Stomach (tissue), 9 donors: ENCODE data around the gene VAMP8. TPM values are rescaled to one million over a fixed set of nuclear protein-coding genes. Genes with fewer than 3 reads are reported as not detected.

Source experiments
- DNase-seq, 2 donors: peaks; one replicate each; pipeline versions ENCODE4 v3.0.0 to v3.0.0-alpha.2; 2013 to 2019
- H3K27ac ChIP-seq, 5 donors: fragments of 200-600 bp in 4 of 5; sonication (generic) in 4 of 5; one replicate each; pipeline ENCODE4 v1.5.1; 2013 to 2019; ENCODE audit warnings: mild to moderate bottlenecking in 1 of 5, moderate library complexity in 1 of 5
- H3K27me3 ChIP-seq, 3 donors: fragments of 200-600 bp; sonication (generic); one replicate each; pipeline ENCODE4 v1.5.1; 2017 to 2019; ENCODE audit warnings: mixed run types in 1 of 3
- H3K36me3 ChIP-seq, 4 donors: fragments of 200-600 bp; sonication (generic); 1 replicate in 3 of 4; 2 replicates in 1 of 4; pipeline ENCODE4 v1.5.1; 2016 to 2019
- H3K4me1 ChIP-seq, 4 donors: fragments of 200-600 bp; sonication (generic); one replicate each; pipeline ENCODE4 v1.5.1; 2016 to 2019
- H3K4me3 ChIP-seq, 4 donors: fragments of 200-600 bp; sonication (generic) in 3 of 4; one replicate each; pipeline ENCODE4 v1.5.1; 2016 to 2019; ENCODE audit warnings: mild to moderate bottlenecking in 1 of 4
- H3K9me3 ChIP-seq, 4 donors: fragments of 200-600 bp; sonication (generic); one replicate each; pipeline ENCODE4 v1.5.1; 2016 to 2019
- EP300 ChIP-seq: sonication (generic); formaldehyde crosslinking; IDR thresholded peaks from one replicate; pipeline ENCODE4 v1.6.1; 2017; ENCODE audit warnings: antibody characterized with exemption
- POLR2A ChIP-seq, 4 donors: fragments of 450-650 bp; IDR thresholded peaks; one replicate each; pipeline ENCODE4 v1.6.1; 2016; ENCODE audit warnings: antibody characterized with exemption in 4 of 4, control low read depth in 2 of 4, mild to moderate bottlenecking in 1 of 4, moderate library complexity in 1 of 4
- POLR2AphosphoS5 ChIP-seq, 3 donors: sonication (generic); formaldehyde crosslinking; IDR thresholded peaks; one replicate each; pipeline ENCODE4 v1.6.1; 2016; ENCODE audit warnings: antibody characterized with exemption in 3 of 3
- WGBS, 5 donors: extraction: QIAGEN DNeasy Blood & Tissue Kit in 3 of 5; methylation state at CpG; one replicate each; pipeline versions ENCODE4 v1.1.5 to v1.1.7; 2013 to 2018; 5-methylcytosine and 5-hydroxymethylcytosine counted together
- intact Hi-C: fragments of 100-400 bp; cut with DNase I; formaldehyde crosslinking; loops from one replicate; pipeline ENCODE4 v1.15.1; 2023; ENCODE audit warnings: low total_unique reads
- polyA plus RNA-seq, 3 donors: library from polyadenylated mRNA; stranded (reverse); fragments of 200-250 nt; gene quantifications; one replicate each; pipeline ENCODE4 v1.2.3, GENCODE V29; 2013
- total RNA-seq, 5 donors: library from RNA; depleted of rRNA; stranded (reverse); fragments of >200 nt; gene quantifications; one replicate each; pipeline versions ENCODE4 v1.1.0 to v1.2.3, GENCODE V29; 2014 to 2016
- TF ChIP-seq, protein P1 (sequence below), 7 experiments: fragments of 450-650 bp in 4 of 7; fragments of 200-600 bp in 3 of 7; sonication (generic) in 3 of 7; IDR thresholded peaks; one replicate each; pipeline ENCODE4 v1.5.1; 2016 to 2019; ENCODE audit warnings: antibody characterized with exemption in 7 of 7, control low read depth in 2 of 7, mild to moderate bottlenecking in 1 of 7
- donor health status: healthy with polysubstance abuse.
- donor health status: Bipolar disorder and iron deficiency.
- donor health status: healthy.

Gene VAMP8
- total and polyA plus RNA-seq, 8 donors: 2.2 to 568 (median 191) TPM; not detected in 1

DNA sequence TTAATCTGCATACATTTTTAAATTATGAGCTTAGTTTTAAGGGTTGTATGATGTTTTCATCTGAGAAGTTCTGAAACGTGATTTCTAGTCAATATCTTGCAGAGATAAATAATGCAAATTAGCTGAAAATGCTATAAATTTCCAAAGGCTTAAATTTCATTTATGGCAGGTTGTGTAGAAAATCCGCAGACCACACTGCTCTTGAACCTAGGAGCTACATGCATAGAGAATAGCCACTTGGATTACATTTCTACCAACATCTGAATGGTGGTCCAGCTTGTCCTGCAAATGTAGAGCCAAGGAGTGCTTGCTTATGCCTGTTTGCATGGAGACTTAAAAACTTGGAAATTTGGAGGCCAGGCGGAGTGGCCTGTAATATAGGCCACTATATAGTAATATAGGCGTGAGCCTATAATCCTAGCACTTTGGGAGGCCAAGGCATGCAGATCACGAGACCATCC is 31.6 kb upstream of the VAMP8 start:
- peak in 1 of 3 donors; percentile 33 for TF ChIP-seq POLR2AphosphoS5 (IDR thresholded peaks at IDR 0.05)
- TF ChIP-seq, protein P1, sequence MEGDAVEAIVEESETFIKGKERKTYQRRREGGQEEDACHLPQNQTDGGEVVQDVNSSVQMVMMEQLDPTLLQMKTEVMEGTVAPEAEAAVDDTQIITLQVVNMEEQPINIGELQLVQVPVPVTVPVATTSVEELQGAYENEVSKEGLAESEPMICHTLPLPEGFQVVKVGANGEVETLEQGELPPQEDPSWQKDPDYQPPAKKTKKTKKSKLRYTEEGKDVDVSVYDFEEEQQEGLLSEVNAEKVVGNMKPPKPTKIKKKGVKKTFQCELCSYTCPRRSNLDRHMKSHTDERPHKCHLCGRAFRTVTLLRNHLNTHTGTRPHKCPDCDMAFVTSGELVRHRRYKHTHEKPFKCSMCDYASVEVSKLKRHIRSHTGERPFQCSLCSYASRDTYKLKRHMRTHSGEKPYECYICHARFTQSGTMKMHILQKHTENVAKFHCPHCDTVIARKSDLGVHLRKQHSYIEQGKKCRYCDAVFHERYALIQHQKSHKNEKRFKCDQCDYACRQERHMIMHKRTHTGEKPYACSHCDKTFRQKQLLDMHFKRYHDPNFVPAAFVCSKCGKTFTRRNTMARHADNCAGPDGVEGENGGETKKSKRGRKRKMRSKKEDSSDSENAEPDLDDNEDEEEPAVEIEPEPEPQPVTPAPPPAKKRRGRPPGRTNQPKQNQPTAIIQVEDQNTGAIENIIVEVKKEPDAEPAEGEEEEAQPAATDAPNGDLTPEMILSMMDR (IDR thresholded peaks at IDR 0.05): no peak
- Histone ChIP-seq H3K36me3 (peaks cover 52 to 97% (median 83%) of the 10 kb centered on the region in 4 donors), H3K27ac (peak overlapping the region in 4 of 5 donors; percentile 51 to 100 (median 80)), H3K4me1 (peaks cover 35 to 91% (median 61%) of the 10 kb centered on the region in 4 donors), H3K9me3 (no peaks in the 10 kb centered on the region), H3K4me3 (no peak overlapping the region), H3K27me3 (no peaks in the 10 kb centered on the region)
- 64 to 83% (median 81%) methylated on average over 5 of the region's 5 CpGs for WGBS, 5 donors
- intact Hi-C loops: no loop called here
- DNase-seq: no peak

DNA sequence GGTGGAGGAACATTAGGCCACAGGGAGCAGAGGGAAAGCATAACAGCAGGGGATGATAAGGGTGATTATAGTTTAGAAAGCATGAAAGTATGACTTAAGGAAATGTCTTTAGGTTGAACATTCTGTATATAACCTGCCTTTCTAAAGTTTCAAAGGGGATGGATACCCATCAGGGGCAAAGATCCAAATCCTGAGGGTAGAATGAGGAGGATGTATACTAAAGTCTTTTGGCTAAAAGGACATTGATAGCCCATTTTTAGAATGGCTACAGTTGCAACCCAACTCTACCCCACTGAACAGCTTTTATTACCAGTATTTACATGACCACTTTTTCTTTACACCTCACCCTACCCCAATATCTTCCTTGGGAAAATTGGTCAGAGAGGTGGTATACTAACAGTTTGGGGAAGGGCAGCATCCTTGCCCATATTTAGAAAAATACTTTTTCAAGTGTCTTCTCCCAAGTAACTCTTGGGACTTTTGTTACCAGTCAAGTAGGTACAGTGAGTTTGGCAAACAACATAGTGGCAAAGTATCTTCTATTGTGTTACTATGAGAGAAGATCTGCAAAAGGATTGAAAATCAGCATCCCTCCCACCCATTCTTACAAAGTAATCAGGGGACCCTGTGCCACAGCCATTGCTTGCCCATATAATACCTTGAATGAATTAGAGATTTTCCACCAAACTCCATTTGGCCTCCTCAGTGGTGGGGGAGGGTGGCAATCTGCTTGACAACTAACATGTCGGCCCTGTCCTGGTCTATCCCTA is 30.1 kb upstream of the VAMP8 start:
- Histone ChIP-seq H3K9me3 (no peaks in the 10 kb centered on the region), H3K36me3 (peaks cover 52 to 95% (median 82%) of the 10 kb centered on the region in 4 donors), H3K27me3 (no peaks in the 10 kb centered on the region), H3K4me1 (peaks cover 25 to 91% (median 53%) of the 10 kb centered on the region in 4 donors), H3K27ac (peak overlapping the region in 3 of 5 donors; percentile 56 to 100 (median 99)), H3K4me3 (no peak overlapping the region)
- intact Hi-C loops: no loop called here
- DNase-seq: no peak
- no peak for TF ChIP-seq POLR2AphosphoS5 (IDR thresholded peaks at IDR 0.05)
- no peak for TF ChIP-seq EP300
- TF ChIP-seq POLR2A (IDR thresholded peaks at IDR 0.05): no peak
- TF ChIP-seq, protein P1 (IDR thresholded peaks at IDR 0.05): no peak
- WGBS, 5 donors: 70 to 95% (median 88%) methylated on average over 1 of the region's 1 CpG

DNA sequence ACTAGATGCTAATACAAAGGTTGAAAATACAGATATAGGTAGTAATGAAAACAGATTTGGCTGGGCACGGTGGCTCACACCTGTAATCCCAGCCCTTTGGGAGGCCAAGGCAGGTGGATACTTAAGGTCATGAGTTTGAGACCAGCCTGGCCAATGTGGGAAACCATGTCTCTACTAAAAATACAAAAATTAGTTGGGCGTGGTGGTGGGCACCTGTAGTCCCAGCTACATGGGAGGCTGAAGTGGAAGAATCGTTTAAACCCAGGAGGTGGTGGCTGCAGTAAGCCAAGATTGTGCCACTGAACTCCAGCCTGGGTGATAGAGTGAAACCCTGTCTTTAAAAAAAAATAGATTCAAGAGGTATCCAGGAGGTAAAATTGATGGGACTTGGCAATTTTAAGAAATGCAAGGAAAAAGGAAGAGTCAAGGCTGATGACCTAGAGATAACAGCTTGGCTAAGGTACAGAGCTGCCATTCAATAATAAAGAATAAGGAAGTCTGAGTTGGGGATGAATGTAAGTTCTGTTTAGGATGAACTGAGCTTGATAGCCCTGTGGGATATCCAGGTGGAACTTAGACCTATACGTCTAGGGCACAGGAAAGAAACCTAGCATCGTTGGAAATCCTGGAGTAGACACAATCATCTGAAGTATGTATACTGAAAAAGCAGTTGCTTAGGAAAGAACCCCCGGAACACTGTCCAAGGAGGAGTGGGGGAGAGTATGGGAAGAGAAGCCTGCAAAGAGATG is 29.4 kb upstream of the VAMP8 start:
- WGBS, 5 donors: 59 to 72% (median 65%) methylated on average over 6 of the region's 6 CpGs
- Histone ChIP-seq H3K27me3 (no peaks in the 10 kb centered on the region), H3K4me1 (peaks cover 17 to 86% (median 48%) of the 10 kb centered on the region in 4 donors), H3K4me3 (no peak overlapping the region), H3K36me3 (peaks cover 44 to 95% (median 82%) of the 10 kb centered on the region in 4 donors), H3K9me3 (no peaks in the 10 kb centered on the region), H3K27ac (peak overlapping the region in 4 of 5 donors; percentile 24 to 100 (median 78))
- intact Hi-C loops: no loop called here
- no peak for DNase-seq
- TF ChIP-seq POLR2A (IDR thresholded peaks at IDR 0.05) (no peak), POLR2AphosphoS5 (IDR thresholded peaks at IDR 0.05) (peak in 2 of 3 donors; percentile 8 to 28)

DNA sequence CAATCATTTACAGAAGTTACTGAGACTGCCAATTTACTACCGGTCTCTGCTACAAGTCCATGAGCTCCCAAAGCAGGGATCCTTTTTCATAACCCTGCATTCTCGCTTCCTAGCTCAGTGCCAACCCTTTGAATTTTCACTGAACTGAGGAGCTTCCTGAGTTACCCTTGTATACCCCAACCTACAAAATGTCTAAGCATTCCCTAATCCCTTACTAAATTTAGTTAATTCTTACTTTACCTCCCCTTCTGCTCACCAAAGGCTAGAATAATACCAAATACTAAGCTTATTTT is 28.8 kb upstream of the VAMP8 start:
- intact Hi-C loops: no loop called here
- Histone ChIP-seq H3K36me3 (peaks cover 39 to 95% (median 82%) of the 10 kb centered on the region in 4 donors), H3K27me3 (no peaks in the 10 kb centered on the region), H3K4me3 (no peak overlapping the region), H3K27ac (peak overlapping the region in 3 of 5 donors; percentile 56 to 100 (median 99)), H3K4me1 (peaks cover 15 to 81% (median 43%) of the 10 kb centered on the region in 4 donors), H3K9me3 (no peaks in the 10 kb centered on the region)
- no peak for DNase-seq
- 32 to 71% (median 52%) methylated on average over 2 of the region's 2 CpGs for WGBS, 5 donors
- no peak for TF ChIP-seq EP300
- TF ChIP-seq, protein P1 (IDR thresholded peaks at IDR 0.05): no peak
- no peak for TF ChIP-seq POLR2A (IDR thresholded peaks at IDR 0.05)
- no peak for TF ChIP-seq POLR2AphosphoS5 (IDR thresholded peaks at IDR 0.05)
